K562 (cell line): ENCODE results near the gene ASMT. TPM values are rescaled to one million over a fixed set of nuclear protein-coding genes. Genes with fewer than 3 reads are reported as not detected.
"Not testable (repeated sequence)": the region's sequence is repeated elsewhere in the genome, so short reads cannot be mapped to it uniquely, and the experiment has no call there.

Experiments
- ATAC-seq: fragments of 200-7000 bp; cut with Tn5 transposase; 3 replicates; pipeline ENCODE4 v1.9.1; 2020; ENCODE audit warnings: moderate library complexity
- BruUV-seq: library from RNA; stranded (reverse); fragments of 400-500 nt; replicated peaks from 2 replicates; lab custom pipeline; 2021; lab: Mats Ljungman, UMichigan
- CTCF ChIA-PET: fragments of 300-600 bp; formaldehyde crosslinking; extraction: SDS; loops from one replicate; lab custom pipeline; 2021; ENCODE audit warnings: low intra/inter-chr PET ratio; lab: Yijun Ruan, JAX
- POLR2A ChIA-PET: fragments of 300-600, 350-650 bp; sonication (Branson Sonifier 250); formaldehyde crosslinking; extraction: SDS; loops from one replicate; lab custom pipeline; 2021; ENCODE audit warnings: antibody characterized with exemption, inconsistent platforms; lab: Yijun Ruan, JAX
- DNase-seq, 4 experiments: peaks; one replicate each; pipeline versions ENCODE4 v3.0.0 to v3.0.0-alpha.2; 2011 to 2018; ENCODE audit warnings: low spot score in 3 of 4, mixed read lengths in 3 of 4; ENCODE audit errors: extremely low read depth in 1 of 4
- FAIRE-seq: peaks from 2 replicates; lab custom pipeline; 2011; peaks lifted over from hg19 to GRCh38; lab: Jason Lieb, UNC
- H2AFZ ChIP-seq: 2 replicates; pipeline ENCODE4 v1.6.0; 2011; ENCODE audit warnings: low read depth, low read length, control low read depth, inconsistent platforms
- H3K27ac ChIP-seq: fragments of 200-600 bp; 3 replicates; pipeline ENCODE4 v1.8.0; 2011; ENCODE audit warnings: low read depth, mild to moderate bottlenecking, control low read depth, inconsistent platforms, low read length, moderate library complexity, mixed read lengths; ENCODE audit errors: extremely low read depth
- H3K27me3 ChIP-seq, 2 experiments: fragments of 300-600 bp in 1 of 2; 2 replicates in 1 of 2; 3 replicates in 1 of 2; pipeline versions ENCODE4 v1.6.0 to v1.8.0; 2011; ENCODE audit warnings: inconsistent platforms in 2 of 2, low read length in 2 of 2, mild to moderate bottlenecking in 1 of 2, mixed read lengths in 1 of 2, moderate library complexity in 1 of 2; ENCODE audit not compliant: control insufficient read depth in 2 of 2, insufficient read depth in 2 of 2
- H3K36me3 ChIP-seq: fragments of 300-600 bp; 3 replicates; pipeline ENCODE4 v1.8.0; 2011; ENCODE audit warnings: mild to moderate bottlenecking, low read length, inconsistent platforms; ENCODE audit not compliant: control insufficient read depth, insufficient read depth
- H3K4me1 ChIP-seq, 2 experiments: fragments of 200-600 bp in 1 of 2; replicated peaks in 1 of 2; 2 replicates in 1 of 2; 3 replicates in 1 of 2; pipeline versions ENCODE4 v1.5.1 to v1.8.0; 2011; ENCODE audit warnings: inconsistent platforms in 2 of 2, low read length in 2 of 2, mild to moderate bottlenecking in 1 of 2, mixed read lengths in 1 of 2, moderate library complexity in 1 of 2; ENCODE audit not compliant: control insufficient read depth in 2 of 2, insufficient read depth in 2 of 2
- H3K4me2 ChIP-seq: 2 replicates; pipeline ENCODE4 v1.6.1; 2011; ENCODE audit warnings: low read length, control low read depth, inconsistent platforms, mixed read lengths; ENCODE audit not compliant: insufficient read depth
- H3K4me3 ChIP-seq: fragments of 200-600 bp; sonication (generic), shearing (Covaris generic); 2 replicates; pipeline ENCODE4 v1.5.1; 2016; ENCODE audit warnings: control low read depth, inconsistent platforms
- H3K79me2 ChIP-seq: fragments of 200-600 bp; 3 replicates; pipeline ENCODE4 v1.8.0; 2011; ENCODE audit warnings: low read length, inconsistent platforms; ENCODE audit not compliant: control insufficient read depth, insufficient read depth
- H3K9ac ChIP-seq, 2 experiments: 2 replicates each; pipeline versions ENCODE4 v1.6.0 to v1.6.1; 2011; ENCODE audit warnings: low read depth in 2 of 2, low read length in 2 of 2, control low read depth in 1 of 2, inconsistent platforms in 1 of 2, mild to moderate bottlenecking in 1 of 2, mixed read lengths in 1 of 2; ENCODE audit not compliant: insufficient read depth in 1 of 2
- H3K9me1 ChIP-seq: one replicate; pipeline ENCODE4 v1.6.0; 2011; ENCODE audit warnings: inconsistent platforms, mild to moderate bottlenecking, low read length, moderate library complexity; ENCODE audit not compliant: control insufficient read depth, insufficient read depth
- H3K9me3 ChIP-seq: replicated peaks from 2 replicates; pipeline ENCODE4 v1.5.1; 2011; ENCODE audit warnings: low read depth, low read length, inconsistent platforms; ENCODE audit not compliant: control insufficient read depth, insufficient read depth
- H4K20me1 ChIP-seq: replicated peaks from 2 replicates; pipeline ENCODE4 v1.6.1; 2011; ENCODE audit warnings: low read length, inconsistent platforms, mixed read lengths; ENCODE audit not compliant: control insufficient read depth, insufficient read depth
- ZNF146 ChIP-seq: IDR thresholded peaks from one replicate; pipeline ENCODE4 v1.6.1; 2018; ENCODE audit warnings: missing compliant biosample characterization; ENCODE audit not compliant: unreplicated experiment
- WGBS: fragments of 100-300 bp; shearing (Covaris generic); methylation state at CpG from one replicate; pipeline ENCODE4 v1.1.6; 2016; ENCODE audit warnings: low coverage, mixed read lengths; ENCODE audit not compliant: insufficient coverage; ENCODE audit errors: missing lambda C conversion rate; 5-methylcytosine and 5-hydroxymethylcytosine counted together
- in situ Hi-C: fragments of 300-500 bp; cut with MboI; formaldehyde crosslinking; loops from 4 replicates; pipeline ENCODE4 v1.15.0; 2018; ENCODE audit warnings: inconsistent platforms, mixed read lengths
- intact Hi-C: fragments of 100-400 bp; cut with micrococcal nuclease; formaldehyde crosslinking; loops from 2 replicates; pipeline ENCODE4 v1.14.2; 2022
- polyA plus RNA-seq, 8 experiments: library from polyadenylated mRNA; depleted of rRNA in 4 of 8; stranded (reverse) in 5 of 8; unstranded in 3 of 8; fragments of >200 nt; fragmentation: Nextera tagmentation in 2 of 8; fragmentation: Illumina TruSeq in 1 of 8; extraction: Ambion mirVana in 2 of 8; extraction: Trizol in 1 of 8; gene quantifications; 2 replicates each; pipeline versions ENCODE4 v1.2.1 to v1.2.3, GENCODE V29; 2011 to 2014; ENCODE audit warnings: inconsistent platforms in 1 of 8, missing spikeins in 1 of 8
- total RNA-seq, 7 experiments: library from RNA; depleted of rRNA in 6 of 7; stranded (reverse); fragments of >200 nt in 6 of 7; fragmentation: Illumina TruSeq in 2 of 7; extraction: Trizol in 2 of 7; gene quantifications; 2 replicates each; pipeline versions ENCODE4 v1.2.1 to v1.2.3, GENCODE V29; 2011 to 2021; ENCODE audit warnings: low replicate concordance in 1 of 7

ASMT gene
- total and polyA plus RNA-seq, 9 of the 15 experiments (the other 6 are each of a cell fraction or from before 2014, with no cell fraction given), result 0.06 TPM; not detected in 8

DNA sequence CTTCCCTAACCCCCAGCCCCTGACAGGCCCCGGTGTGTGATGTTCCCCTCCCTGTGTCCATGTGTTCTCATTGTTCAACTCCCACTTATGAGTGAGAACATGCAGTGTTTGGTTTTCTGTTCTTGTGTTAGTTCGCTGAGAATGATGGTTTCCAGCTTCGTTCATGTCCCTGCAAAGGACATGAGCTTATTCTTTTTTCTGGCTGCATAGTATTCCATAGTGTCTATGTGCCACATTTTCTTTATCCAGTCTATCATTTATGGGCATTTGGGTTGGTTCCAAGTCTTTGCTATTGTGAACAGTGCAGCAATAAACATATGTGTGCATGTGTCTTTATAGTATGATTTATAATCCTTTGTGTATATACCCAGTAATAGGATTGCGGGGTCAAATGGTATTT is 67.6 kb downstream of the ASMT start:
- DNase-seq, ATAC-seq, H3K4me2 ChIP-seq, H3K4me1 ChIP-seq, H3K9me1 ChIP-seq, POLR2A ChIA-PET, H3K27me3 ChIP-seq, H4K20me1 ChIP-seq, BruUV-seq, H3K4me3 ChIP-seq, H3K36me3 ChIP-seq, H3K27ac ChIP-seq, CTCF ChIA-PET, FAIRE-seq, H3K9ac ChIP-seq, H3K79me2 ChIP-seq, intact Hi-C loops, H3K9me3 ChIP-seq, H2AFZ ChIP-seq: not testable (repeated sequence)
- in situ Hi-C loops, result loop anchor here (10.0 kb wide), 1 partner anchor 452 kb away; no protein-coding TSS in a partner anchor
- 6% methylated on average over 3 of the region's 4 CpGs for WGBS
- TF ChIP-seq ZNF146 (CRISPR knock-in tag), result peak; percentile 54

DNA sequence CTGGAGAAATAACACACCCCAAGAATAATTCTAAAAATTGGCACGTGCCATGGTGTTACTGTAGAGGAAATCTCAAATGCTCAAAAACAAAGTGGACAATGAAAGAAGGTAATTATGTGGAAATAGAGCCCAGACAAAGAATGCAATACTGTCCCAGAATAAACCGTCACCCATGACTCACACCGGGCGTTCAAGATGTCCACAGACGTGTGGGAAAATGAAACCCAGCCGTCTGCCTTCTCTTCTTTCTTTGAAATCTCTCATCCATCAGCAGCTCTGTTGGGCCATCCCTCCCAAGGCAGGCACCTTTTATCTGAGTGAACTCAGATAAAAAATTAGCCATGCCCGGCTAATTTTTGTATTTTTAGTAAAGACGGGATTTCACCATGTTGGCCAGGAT is 70.0 kb downstream of the ASMT start:
- H3K9me1 ChIP-seq, BruUV-seq, H3K27me3 ChIP-seq, intact Hi-C loops, H3K27ac ChIP-seq, H3K36me3 ChIP-seq, DNase-seq, ATAC-seq, FAIRE-seq, H3K4me1 ChIP-seq, H3K9ac ChIP-seq, H3K4me3 ChIP-seq, POLR2A ChIA-PET, CTCF ChIA-PET, H3K4me2 ChIP-seq, H3K79me2 ChIP-seq, H2AFZ ChIP-seq, H3K9me3 ChIP-seq, H4K20me1 ChIP-seq: not testable (repeated sequence)
- 0% methylated on average over 3 of the region's 8 CpGs for WGBS
- in situ Hi-C loops, result loop anchor here (10.0 kb wide), 1 partner anchor 450 kb away; no protein-coding TSS in a partner anchor

DNA sequence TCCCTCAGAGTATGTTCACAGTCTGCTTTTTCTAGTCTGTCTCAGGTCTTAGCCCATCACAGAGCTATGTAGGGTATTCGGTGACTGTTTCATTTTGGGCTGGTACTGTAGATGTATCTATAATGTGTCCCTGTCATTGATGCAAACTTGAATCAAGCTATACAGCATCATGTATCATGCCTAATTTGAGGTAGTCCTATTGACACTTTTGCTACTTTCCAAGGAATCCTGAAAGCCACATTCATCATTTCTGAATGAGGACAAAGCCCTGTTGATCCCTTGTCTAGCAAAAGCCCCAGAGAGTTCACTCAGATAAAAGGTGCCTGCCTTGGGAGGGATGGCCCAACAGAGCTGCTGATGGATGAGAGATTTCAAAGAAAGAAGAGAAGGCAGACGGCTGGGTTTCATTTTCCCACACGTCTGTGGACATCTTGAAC is 70.6 kb downstream of the ASMT start:
- H3K9me3 ChIP-seq, CTCF ChIA-PET, H3K4me2 ChIP-seq, H4K20me1 ChIP-seq, H3K36me3 ChIP-seq, H3K4me3 ChIP-seq, ATAC-seq, H3K9me1 ChIP-seq, H3K4me1 ChIP-seq, H2AFZ ChIP-seq, intact Hi-C loops, H3K9ac ChIP-seq, H3K27ac ChIP-seq, FAIRE-seq, H3K79me2 ChIP-seq, H3K27me3 ChIP-seq, POLR2A ChIA-PET, DNase-seq, BruUV-seq: not testable (repeated sequence)
- in situ Hi-C loops, result loop anchor here (10.0 kb wide), 1 partner anchor 449 kb away; no protein-coding TSS in a partner anchor
- 14% methylated on average over 1 of the region's 3 CpGs for WGBS
